Hepatocyte (in vitro differentiated cells): ENCODE results near the gene H6PD.

ENCODE experiments used
- CTCF ChIP-seq: fragments of 200-600 bp; sonication (generic); IDR thresholded peaks from 2 replicates; pipeline ENCODE4 v1.5.1; 2016; ENCODE audit warnings: antibody characterized with exemption, mild to moderate bottlenecking; ENCODE audit not compliant: poor library complexity
- EZH2 ChIP-seq: fragments of 200-600 bp; sonication (generic); IDR thresholded peaks from 2 replicates; pipeline ENCODE4 v1.6.1; 2016; ENCODE audit warnings: antibody characterized with exemption, mild to moderate bottlenecking, borderline replicate concordance
- EZH2phosphoT487 ChIP-seq: fragments of 200-600 bp; sonication (generic); IDR thresholded peaks from one replicate; pipeline ENCODE4 v1.6.1; 2018; ENCODE audit warnings: antibody characterized with exemption, mild to moderate bottlenecking, low read depth, moderate library complexity; ENCODE audit not compliant: unreplicated experiment, severe bottlenecking

- TF ChIP-seq CTCF: no peak
- no peak for TF ChIP-seq EZH2phosphoT487
- TF ChIP-seq EZH2: no peak
Measured at GRCh38 chr1:9250411-9251381, 16.1 kb downstream of the H6PD start.
